HG03039 (cell line): ENCODE data around the gene TAS1R3.

Source experiments
- ATAC-seq: cut with Tn5 transposase; IDR thresholded peaks from one replicate; pipeline ENCODE4 v1.9.1; 2021; ENCODE audit warnings: mild to moderate bottlenecking, moderate library complexity; ENCODE audit not compliant: unreplicated experiment

Gene TAS1R3

DNA sequence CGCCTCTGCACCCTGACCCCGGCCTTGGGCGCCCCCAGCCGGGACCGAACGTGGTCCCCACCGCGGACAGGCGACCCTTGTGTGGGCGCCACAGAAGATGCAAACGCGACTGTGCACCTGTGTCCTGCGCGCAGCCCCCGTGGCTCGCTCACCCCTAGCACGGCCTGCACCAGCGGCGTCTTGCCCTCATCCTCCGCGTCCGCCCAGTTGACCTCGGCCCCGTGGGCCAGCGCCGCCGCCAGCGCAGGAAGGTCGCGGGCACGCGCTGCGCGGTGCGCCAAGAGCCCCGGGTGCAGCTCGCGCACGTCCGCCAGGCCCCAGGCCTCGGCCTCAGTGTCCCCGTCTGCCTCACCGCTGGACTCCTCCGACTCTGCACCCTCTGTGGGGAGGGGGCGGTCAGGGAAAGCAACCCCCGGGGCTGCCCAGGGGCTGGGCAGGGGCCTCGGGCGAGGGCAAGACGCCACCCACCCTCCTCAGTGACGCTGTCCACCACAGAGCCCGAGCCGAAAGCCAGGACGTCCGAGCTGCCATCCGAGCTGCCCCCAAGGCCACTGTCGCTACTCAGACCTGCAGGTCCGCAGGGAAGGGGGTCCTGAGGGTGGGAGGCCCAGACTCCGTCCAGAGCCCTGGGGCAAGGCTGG, 36.7 kb upstream of the TAS1R3 start:
- no peak for ATAC-seq

- ATAC-seq, result no peak
Measured at GRCh38 chr1:1295154-1295923, 35.7 kb upstream of the TAS1R3 start.

- no peak for ATAC-seq
Measured at GRCh38 chr1:1296070-1297061, 34.7 kb upstream of the TAS1R3 start.

DNA sequence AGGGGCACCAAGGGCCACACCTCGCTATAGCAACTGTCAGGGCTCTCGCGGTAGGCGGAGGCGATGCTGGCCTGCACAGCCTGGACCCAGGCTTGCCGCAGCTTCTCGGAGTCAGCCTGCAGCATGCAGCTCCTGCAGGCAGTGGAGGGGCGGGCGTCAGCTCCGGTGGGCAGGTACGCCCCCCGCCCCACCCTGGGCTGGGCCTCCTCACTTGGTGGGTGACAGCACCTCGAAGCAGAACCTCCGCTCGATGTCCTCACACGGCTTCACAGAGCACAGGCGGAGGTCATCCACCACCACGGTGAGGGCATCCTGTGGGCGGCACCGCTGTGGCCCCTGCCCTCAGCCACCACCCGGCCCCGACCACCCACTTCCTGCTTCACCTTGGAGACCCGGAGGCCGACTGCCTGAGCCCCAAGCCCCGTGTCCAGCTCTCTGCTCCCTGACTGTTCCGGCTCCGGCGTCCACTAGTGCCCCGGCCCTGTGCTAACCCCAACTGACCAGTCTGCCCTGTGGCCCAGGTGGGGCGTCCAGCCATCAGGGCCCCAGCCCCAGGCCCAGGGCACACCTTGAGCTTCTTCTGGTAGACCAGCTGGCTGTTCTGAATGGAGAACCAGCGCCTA, 33.2 kb upstream of the TAS1R3 start:
- no peak for ATAC-seq

DNA sequence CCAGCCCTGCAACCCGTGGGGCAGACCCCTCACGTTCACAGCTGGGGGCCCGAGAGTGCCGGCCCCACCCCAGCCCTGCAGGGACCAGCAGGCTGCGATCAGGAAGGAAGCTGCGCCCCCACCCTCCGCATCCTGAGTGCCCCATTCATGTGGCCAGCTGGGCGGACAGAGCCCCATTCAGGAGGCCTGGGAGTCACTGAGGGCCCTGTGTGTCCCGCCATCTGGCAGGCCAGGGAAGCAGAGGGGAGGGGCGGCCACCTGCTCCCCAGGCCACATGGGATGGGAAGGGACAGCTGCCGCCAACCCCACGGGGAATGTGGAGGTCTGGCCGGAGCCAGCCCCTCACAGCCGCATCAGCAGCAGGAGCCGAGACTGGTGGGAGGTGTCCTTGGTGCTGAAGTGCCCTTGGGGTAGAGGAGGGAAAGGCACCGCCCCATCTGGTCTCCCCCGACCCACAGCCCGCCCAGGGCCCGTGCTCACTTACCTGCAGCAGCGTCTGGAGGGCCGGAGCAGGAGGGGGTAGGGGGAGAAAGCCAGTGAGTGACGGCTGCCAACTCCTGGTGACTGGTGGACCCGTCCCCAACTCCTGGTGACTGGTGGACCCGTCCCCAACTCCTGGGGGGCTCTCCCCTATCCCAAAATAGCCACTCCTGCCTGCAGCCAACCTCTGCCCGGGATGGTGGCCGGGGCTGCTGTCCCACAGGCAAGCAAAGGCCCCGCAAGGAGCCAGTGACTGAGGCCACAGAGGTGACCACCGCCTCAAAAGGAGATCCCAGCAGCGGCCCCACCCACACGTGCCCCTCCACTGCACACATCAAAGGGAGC, 32.0 kb upstream of the TAS1R3 start:
- no peak for ATAC-seq

DNA sequence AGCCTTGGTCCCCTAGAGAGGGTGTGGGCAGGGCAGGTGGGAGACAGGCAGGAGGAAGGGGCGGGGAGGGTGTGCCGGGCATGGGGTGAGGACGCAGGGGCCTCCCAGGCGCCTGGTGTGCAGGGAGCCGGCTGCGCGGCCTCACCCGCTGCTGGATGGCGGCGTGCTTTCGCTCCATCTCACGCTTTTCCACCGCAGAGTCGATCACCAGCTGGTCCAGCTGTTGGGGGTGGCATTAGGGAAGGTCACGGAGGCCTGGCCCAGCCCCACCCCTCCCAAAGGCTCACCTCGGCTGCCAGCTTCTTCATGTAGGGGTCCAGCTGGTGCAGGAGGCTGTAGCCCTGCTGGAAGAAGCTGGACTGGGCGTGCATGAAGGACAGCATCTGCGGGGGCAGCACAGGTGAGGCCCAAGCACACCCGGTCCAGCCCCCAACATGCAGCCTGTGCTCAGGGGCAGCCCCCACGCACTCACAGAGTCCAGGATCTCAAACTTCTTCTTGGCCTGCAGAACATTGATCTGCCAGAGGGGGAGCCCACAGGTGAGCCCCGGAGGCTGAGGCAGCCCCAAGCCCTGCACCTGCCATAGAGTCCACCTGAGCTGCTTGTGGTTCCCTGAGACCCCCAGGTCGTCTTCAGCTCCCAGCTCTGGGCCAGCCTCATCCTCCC, 31.3 kb upstream of the TAS1R3 start:
- no peak for ATAC-seq

- ATAC-seq, result no peak
Measured at GRCh38 chr1:1300352-1300739, 30.7 kb upstream of the TAS1R3 start.

GRCh38 chr1:1302006-1302430, 29.1 kb upstream of the TAS1R3 start:
- no peak for ATAC-seq

DNA sequence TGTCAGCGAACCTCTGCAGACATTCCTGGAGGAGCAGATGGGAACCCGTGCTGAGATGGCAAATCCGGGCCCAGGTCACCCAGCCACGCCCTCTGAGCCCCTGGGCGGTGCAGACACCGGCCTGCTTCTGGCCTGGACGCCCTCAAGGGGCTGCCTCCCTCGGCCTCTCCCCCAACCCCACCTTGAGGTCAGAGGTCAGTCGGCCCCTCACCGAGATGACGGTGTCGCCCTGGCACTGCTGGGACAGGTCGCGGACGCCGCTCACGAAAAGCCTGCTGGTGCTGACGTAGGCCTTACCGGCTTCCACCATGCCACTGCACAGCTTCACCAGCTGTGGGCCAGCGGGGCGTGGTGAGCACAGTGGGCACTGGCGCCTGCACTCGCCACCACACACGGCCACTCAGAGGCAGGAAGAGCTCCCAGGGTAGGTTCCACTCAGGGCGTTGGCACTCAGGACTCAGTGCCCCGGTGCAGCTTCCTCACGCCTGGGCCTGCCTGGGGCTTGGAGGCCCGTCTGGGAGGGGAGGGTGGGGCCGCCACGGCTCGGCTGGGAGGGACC, 28.1 kb upstream of the TAS1R3 start:
- no peak for ATAC-seq

DNA sequence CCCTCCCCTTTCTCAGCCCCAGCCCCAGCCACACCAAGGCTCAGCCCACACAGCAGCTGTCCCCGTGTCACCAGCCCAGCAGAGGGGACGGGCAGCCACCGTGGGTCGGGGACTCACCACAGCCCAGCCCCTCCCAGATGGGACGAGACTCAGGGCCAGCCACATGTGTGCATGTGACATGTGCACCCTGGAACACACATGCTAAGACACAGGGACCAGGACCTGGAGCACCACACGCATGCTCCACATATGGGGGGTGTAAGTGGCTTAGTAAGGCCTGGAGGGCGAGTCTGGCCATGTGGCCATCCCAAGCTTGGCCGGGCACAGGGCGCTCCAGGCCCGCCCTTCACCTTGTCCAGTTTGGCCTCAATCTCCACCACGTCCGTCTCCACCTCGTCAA, 27.3 kb upstream of the TAS1R3 start:
- no peak for ATAC-seq

DNA sequence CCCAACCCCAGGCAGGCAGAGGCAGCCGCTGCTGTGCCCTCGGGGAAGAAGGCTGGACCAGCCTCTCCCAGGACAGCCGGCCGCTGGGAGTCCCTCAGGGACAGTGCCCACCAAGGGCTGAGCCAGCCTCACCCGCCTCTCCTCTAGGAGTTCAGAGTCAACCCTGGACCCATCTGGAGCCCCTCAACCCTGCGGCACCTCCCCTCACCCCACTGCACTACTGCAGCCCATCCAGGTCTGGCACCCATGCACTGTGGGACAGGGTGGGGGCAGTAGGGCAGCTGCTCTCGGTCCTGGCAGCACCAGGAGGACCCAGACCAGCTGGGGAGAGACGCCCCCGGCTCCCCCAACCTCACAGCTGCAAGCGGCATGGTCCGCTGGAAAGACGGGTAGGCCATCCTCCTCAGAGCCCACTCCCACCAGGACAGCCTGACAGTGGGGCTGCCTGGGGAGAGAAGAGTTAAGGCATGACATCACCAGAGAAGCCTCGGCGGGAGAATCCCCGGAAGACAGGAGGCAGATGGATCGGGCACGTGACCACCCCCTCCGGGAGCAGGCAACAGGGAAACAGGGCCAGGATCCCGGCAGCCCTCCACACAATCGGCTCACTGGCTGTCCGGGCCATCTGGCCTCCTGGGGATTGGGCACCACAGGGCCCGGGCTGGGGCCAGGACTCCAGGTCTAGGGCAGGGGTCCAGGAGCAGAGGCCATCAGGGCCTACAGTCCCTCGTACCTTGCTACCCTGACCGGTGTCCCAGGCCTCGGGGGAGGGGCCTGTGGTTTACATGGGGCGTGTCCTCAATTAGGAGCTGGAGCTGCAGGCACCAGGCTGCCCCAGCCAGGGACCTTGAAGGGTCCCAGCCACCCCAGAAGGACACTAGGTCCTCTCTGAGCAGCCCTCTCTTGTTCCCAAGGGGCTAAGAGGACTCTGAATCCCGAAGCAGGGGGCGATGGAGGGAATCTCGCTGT, 26.5 kb upstream of the TAS1R3 start:
- no peak for ATAC-seq

GRCh38 chr1:1305300-1306069, 25.6 kb upstream of the TAS1R3 start:
- ATAC-seq, result no peak

- no peak for ATAC-seq
Measured at GRCh38 chr1:1306070-1306660, 24.9 kb upstream of the TAS1R3 start.

GRCh38 chr1:1306661-1307260, 24.3 kb upstream of the TAS1R3 start:
- no peak for ATAC-seq

GRCh38 chr1:1307261-1307922, 23.7 kb upstream of the TAS1R3 start:
- ATAC-seq, result peak; percentile 14
